Hepatocyte (in vitro differentiated cells): Measurements from ENCODE around the gene SYCN.

ENCODE experiments used
- CTCF ChIP-seq: fragments of 200-600 bp; sonication (generic); IDR thresholded peaks from 2 replicates; pipeline ENCODE4 v1.5.1; 2016; ENCODE audit warnings: antibody characterized with exemption, mild to moderate bottlenecking; ENCODE audit not compliant: poor library complexity
- EZH2 ChIP-seq: fragments of 200-600 bp; sonication (generic); IDR thresholded peaks from 2 replicates; pipeline ENCODE4 v1.6.1; 2016; ENCODE audit warnings: antibody characterized with exemption, mild to moderate bottlenecking, borderline replicate concordance

- TF ChIP-seq CTCF (no peak), EZH2 (no peak)
Measured at GRCh38 chr19:39200066-39200802, 3.8 kb downstream of the SYCN start.
